ENCODE results near the gene HMGCS2.

The HMGCS2 gene

DNA sequence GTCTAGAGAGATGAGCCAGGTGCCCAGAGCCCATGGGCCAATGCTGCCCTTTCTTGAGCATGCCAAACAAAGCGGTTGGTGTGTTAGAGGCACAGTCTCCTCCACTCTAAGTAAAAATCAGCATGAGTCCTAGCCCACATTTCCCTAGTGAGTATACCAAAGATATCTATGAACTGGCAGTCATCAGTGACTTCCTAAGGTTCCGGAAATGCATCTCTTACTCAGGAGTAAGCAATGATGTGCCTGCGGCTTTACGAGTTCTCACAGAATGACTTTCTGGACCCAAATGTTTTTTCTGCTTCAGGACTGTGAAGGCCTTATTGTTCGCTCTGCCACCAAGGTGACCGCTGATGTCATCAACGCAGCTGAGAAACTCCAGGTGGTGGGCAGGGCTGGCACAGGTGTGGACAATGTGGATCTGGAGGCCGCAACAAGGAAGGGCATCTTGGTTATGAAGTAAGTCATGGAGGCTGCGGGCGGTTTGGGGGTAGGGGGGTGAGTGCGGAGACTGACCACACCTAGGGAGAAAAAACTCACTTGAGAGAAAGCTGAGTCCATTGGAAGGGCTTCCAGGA is 47.8 kb downstream of the HMGCS2 start (continued):
- no peak for TF ChIP-seq BCL11B (tag by site-specific recombination; IDR thresholded peaks at IDR 0.05; ENCODE audit: low read depth)
- TF ChIP-seq, protein P1, sequence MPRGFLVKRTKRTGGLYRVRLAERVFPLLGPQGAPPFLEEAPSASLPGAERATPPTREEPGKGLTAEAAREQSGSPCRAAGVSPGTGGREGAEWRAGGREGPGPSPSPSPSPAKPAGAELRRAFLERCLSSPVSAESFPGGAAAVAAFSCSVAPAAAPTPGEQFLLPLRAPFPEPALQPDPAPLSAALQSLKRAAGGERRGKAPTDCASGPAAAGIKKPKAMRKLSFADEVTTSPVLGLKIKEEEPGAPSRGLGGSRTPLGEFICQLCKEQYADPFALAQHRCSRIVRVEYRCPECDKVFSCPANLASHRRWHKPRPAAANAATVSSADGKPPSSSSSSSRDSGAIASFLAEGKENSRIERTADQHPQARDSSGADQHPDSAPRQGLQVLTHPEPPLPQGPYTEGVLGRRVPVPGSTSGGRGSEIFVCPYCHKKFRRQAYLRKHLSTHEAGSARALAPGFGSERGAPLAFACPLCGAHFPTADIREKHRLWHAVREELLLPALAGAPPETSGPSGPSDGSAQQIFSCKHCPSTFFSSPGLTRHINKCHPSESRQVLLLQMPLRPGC (tag by site-specific recombination; IDR thresholded peaks at IDR 0.05), result no peak
- no peak for TF ChIP-seq HOXC10 (CRISPR knock-in tag; IDR thresholded peaks at IDR 0.05)
- TF ChIP-seq ZNF138 (tag by site-specific recombination; IDR thresholded peaks at IDR 0.05; ENCODE audit: borderline replicate concordance), result no peak
- TF ChIP-seq BCL11A (tag by site-specific recombination; IDR thresholded peaks at IDR 0.05; ENCODE audit: low read depth), result no peak
- no peak for TF ChIP-seq SP3 (tag by site-specific recombination; IDR thresholded peaks at IDR 0.05)
- TF ChIP-seq, protein P2, sequence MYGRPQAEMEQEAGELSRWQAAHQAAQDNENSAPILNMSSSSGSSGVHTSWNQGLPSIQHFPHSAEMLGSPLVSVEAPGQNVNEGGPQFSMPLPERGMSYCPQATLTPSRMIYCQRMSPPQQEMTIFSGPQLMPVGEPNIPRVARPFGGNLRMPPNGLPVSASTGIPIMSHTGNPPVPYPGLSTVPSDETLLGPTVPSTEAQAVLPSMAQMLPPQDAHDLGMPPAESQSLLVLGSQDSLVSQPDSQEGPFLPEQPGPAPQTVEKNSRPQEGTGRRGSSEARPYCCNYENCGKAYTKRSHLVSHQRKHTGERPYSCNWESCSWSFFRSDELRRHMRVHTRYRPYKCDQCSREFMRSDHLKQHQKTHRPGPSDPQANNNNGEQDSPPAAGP (tag by site-specific recombination; IDR thresholded peaks at IDR 0.05), result no peak

DNA sequence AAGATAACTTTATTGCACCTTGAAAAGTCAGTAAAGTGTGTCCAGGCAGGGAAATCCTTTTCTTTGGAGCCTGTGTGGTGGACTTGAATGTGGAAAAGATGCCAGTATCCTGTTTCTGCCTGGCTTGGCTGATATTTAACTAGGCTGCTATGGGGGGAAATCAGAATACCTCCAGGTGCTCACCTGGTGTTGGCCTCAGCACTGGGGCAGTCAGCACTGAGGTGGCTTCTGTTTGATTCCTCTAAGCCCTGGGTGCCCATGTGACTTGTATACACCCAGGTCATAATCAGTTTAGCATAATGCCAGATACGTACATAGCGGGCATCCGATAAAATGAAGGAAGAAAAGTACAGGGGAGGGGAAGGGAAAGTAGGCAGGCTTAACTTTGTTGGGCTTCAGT is 49.7 kb downstream of the HMGCS2 start:
- H3K27ac ChIP-seq (ENCODE audit: extremely low read depth, low read depth, low read length), result no peak overlapping the region
- TF ChIP-seq ZNF341 (tag by site-specific recombination; IDR thresholded peaks at IDR 0.05; ENCODE audit: low read depth) (no peak), ZNF37A (tag by site-specific recombination; IDR thresholded peaks at IDR 0.05) (no peak), ZNF664 (tag by site-specific recombination; IDR thresholded peaks at IDR 0.05) (no peak), ZBTB48 (tag by site-specific recombination; IDR thresholded peaks at IDR 0.05) (no peak), ZNF138 (tag by site-specific recombination; IDR thresholded peaks at IDR 0.05; ENCODE audit: borderline replicate concordance) (no peak), ZNF274 (IDR thresholded peaks at IDR 0.05; ENCODE audit: low read length) (no peak), ZNF274 (tag by site-specific recombination; IDR thresholded peaks at IDR 0.05; ENCODE audit: borderline replicate concordance) (no peak), FEZF1 (tag by site-specific recombination; IDR thresholded peaks at IDR 0.05) (no peak), ZNF558 (tag by site-specific recombination; IDR thresholded peaks at IDR 0.05) (no peak), GLI4 (tag by site-specific recombination; IDR thresholded peaks at IDR 0.05) (no peak), BCL11B (tag by site-specific recombination; IDR thresholded peaks at IDR 0.05; ENCODE audit: low read depth) (no peak), ZFP37 (tag by site-specific recombination; IDR thresholded peaks at IDR 0.05) (no peak), ZFP41 (tag by site-specific recombination; IDR thresholded peaks at IDR 0.05; ENCODE audit: borderline replicate concordance) (no peak), BCL11A (tag by site-specific recombination; IDR thresholded peaks at IDR 0.05; ENCODE audit: low read depth) (no peak)
- TF ChIP-seq, protein P3, sequence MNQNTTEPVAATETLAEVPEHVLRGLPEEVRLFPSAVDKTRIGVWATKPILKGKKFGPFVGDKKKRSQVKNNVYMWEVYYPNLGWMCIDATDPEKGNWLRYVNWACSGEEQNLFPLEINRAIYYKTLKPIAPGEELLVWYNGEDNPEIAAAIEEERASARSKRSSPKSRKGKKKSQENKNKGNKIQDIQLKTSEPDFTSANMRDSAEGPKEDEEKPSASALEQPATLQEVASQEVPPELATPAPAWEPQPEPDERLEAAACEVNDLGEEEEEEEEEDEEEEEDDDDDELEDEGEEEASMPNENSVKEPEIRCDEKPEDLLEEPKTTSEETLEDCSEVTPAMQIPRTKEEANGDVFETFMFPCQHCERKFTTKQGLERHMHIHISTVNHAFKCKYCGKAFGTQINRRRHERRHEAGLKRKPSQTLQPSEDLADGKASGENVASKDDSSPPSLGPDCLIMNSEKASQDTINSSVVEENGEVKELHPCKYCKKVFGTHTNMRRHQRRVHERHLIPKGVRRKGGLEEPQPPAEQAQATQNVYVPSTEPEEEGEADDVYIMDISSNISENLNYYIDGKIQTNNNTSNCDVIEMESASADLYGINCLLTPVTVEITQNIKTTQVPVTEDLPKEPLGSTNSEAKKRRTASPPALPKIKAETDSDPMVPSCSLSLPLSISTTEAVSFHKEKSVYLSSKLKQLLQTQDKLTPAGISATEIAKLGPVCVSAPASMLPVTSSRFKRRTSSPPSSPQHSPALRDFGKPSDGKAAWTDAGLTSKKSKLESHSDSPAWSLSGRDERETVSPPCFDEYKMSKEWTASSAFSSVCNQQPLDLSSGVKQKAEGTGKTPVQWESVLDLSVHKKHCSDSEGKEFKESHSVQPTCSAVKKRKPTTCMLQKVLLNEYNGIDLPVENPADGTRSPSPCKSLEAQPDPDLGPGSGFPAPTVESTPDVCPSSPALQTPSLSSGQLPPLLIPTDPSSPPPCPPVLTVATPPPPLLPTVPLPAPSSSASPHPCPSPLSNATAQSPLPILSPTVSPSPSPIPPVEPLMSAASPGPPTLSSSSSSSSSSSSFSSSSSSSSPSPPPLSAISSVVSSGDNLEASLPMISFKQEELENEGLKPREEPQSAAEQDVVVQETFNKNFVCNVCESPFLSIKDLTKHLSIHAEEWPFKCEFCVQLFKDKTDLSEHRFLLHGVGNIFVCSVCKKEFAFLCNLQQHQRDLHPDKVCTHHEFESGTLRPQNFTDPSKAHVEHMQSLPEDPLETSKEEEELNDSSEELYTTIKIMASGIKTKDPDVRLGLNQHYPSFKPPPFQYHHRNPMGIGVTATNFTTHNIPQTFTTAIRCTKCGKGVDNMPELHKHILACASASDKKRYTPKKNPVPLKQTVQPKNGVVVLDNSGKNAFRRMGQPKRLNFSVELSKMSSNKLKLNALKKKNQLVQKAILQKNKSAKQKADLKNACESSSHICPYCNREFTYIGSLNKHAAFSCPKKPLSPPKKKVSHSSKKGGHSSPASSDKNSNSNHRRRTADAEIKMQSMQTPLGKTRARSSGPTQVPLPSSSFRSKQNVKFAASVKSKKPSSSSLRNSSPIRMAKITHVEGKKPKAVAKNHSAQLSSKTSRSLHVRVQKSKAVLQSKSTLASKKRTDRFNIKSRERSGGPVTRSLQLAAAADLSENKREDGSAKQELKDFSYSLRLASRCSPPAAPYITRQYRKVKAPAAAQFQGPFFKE (tag by site-specific recombination; IDR thresholded peaks at IDR 0.05; ENCODE audit: borderline replicate concordance), result no peak
- TF ChIP-seq, protein P4, sequence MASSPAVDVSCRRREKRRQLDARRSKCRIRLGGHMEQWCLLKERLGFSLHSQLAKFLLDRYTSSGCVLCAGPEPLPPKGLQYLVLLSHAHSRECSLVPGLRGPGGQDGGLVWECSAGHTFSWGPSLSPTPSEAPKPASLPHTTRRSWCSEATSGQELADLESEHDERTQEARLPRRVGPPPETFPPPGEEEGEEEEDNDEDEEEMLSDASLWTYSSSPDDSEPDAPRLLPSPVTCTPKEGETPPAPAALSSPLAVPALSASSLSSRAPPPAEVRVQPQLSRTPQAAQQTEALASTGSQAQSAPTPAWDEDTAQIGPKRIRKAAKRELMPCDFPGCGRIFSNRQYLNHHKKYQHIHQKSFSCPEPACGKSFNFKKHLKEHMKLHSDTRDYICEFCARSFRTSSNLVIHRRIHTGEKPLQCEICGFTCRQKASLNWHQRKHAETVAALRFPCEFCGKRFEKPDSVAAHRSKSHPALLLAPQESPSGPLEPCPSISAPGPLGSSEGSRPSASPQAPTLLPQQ (tag by site-specific recombination; IDR thresholded peaks at IDR 0.05), result no peak
- TF ChIP-seq, protein P5, sequence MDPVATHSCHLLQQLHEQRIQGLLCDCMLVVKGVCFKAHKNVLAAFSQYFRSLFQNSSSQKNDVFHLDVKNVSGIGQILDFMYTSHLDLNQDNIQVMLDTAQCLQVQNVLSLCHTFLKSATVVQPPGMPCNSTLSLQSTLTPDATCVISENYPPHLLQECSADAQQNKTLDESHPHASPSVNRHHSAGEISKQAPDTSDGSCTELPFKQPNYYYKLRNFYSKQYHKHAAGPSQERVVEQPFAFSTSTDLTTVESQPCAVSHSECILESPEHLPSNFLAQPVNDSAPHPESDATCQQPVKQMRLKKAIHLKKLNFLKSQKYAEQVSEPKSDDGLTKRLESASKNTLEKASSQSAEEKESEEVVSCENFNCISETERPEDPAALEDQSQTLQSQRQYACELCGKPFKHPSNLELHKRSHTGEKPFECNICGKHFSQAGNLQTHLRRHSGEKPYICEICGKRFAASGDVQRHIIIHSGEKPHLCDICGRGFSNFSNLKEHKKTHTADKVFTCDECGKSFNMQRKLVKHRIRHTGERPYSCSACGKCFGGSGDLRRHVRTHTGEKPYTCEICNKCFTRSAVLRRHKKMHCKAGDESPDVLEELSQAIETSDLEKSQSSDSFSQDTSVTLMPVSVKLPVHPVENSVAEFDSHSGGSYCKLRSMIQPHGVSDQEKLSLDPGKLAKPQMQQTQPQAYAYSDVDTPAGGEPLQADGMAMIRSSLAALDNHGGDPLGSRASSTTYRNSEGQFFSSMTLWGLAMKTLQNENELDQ (tag by site-specific recombination; IDR thresholded peaks at IDR 0.05; ENCODE audit: low read depth), result no peak
- TF ChIP-seq, protein P6, sequence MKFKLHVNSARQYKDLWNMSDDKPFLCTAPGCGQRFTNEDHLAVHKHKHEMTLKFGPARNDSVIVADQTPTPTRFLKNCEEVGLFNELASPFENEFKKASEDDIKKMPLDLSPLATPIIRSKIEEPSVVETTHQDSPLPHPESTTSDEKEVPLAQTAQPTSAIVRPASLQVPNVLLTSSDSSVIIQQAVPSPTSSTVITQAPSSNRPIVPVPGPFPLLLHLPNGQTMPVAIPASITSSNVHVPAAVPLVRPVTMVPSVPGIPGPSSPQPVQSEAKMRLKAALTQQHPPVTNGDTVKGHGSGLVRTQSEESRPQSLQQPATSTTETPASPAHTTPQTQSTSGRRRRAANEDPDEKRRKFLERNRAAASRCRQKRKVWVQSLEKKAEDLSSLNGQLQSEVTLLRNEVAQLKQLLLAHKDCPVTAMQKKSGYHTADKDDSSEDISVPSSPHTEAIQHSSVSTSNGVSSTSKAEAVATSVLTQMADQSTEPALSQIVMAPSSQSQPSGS (tag by site-specific recombination; IDR thresholded peaks at IDR 0.05; ENCODE audit: low read depth), result no peak
- no peaks in the 10 kb centered on the region for H3K9me3 ChIP-seq (ENCODE audit: control insufficient read depth, insufficient read depth, low read depth, low read length)
- peaks cover 14% of the 10 kb centered on the region for H3K4me1 ChIP-seq (ENCODE audit: control insufficient read depth, insufficient read depth, low read length)
- ChIA-PET CTCF (no interaction called here), POLR2A (interaction anchor here (1.0 kb wide), 1 partner anchor 7 kb away, joined by 4 read pairs; the partner anchor contains the start of gene PHGDH)
- H3K4me3 ChIP-seq (ENCODE audit: low read depth, low read length), result no peak overlapping the region
- peaks cover 9 to 50% of the 10 kb centered on the region in 2 experiments; a peak in 2 of 3 replicates for H3K36me3 ChIP-seq (ENCODE audit: control insufficient read depth in 2 of 2, insufficient read depth in 1 of 2, low read length in 2 of 2)
